Mesodermal cell (in vitro differentiated cells): ENCODE results near the gene ERFL.
"Not testable (repeated sequence)": the region's sequence is repeated elsewhere in the genome, so short reads cannot be mapped to it uniquely, and the experiment has no call there.

Experiments
- H3K27ac ChIP-seq: 2 replicates; pipeline ENCODE4 v1.7.0; 2013; ENCODE audit warnings: mild to moderate bottlenecking, low read depth, low read length, moderate library complexity; ENCODE audit not compliant: severe bottlenecking
- H3K36me3 ChIP-seq: 2 replicates; pipeline ENCODE4 v1.7.1; 2013; ENCODE audit warnings: mild to moderate bottlenecking, low read length, moderate library complexity; ENCODE audit not compliant: control insufficient read depth, insufficient read depth
- H3K4me1 ChIP-seq: one replicate; pipeline ENCODE4 v1.7.1; 2013; ENCODE audit warnings: mild to moderate bottlenecking, low read length; ENCODE audit not compliant: insufficient read depth, control insufficient read depth, poor library complexity, severe bottlenecking
- H3K4me3 ChIP-seq: 2 replicates; pipeline ENCODE4 v1.7.0; 2013; ENCODE audit warnings: low read length, control low read depth, mild to moderate bottlenecking; ENCODE audit not compliant: insufficient read depth, poor library complexity, severe bottlenecking; ENCODE audit errors: extremely low read depth
- H3K9me3 ChIP-seq: 2 replicates; pipeline ENCODE4 v1.7.1; 2013; ENCODE audit warnings: mild to moderate bottlenecking, low read length, moderate library complexity; ENCODE audit not compliant: control insufficient read depth
- WGBS, 2 experiments: methylation state at CpG; one replicate each; pipeline ENCODE4 v1.1.5; 2013; ENCODE audit warnings: missing lambda C conversion rate in 2 of 2; ENCODE audit not compliant: insufficient coverage in 2 of 2; 5-methylcytosine and 5-hydroxymethylcytosine counted together

Gene ERFL

DNA sequence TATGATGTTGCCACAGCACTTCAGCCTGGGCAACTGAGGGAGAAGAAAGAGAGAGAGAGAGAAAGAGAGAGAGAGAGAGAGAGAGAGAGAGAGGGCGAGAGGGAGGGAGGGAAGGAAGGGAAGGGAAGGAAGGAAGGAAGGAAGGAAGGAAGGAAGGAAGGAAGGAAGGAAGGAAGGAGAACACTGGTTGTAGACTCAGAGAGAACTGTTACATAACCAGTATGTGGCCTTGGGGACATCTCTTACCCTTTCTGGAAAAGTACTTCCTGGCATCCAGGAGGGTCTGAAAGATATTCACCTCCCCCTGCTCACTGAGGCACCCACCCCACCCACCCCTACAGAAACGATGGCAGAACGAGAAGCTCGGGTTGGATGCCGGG is 47.9 kb downstream of the ERFL start:
- Histone ChIP-seq H3K9me3 (no peaks in the 10 kb centered on the region), H3K27ac (no peak overlapping the region), H3K4me3 (no peak overlapping the region), H3K36me3 (no peaks in the 10 kb centered on the region), H3K4me1 (no peaks in the 10 kb centered on the region)
- 80% methylated on average over 2 of the region's 5 CpGs; no CpG with 5 or more reads in 1 of the 2 experiments for WGBS, 2 experiments

DNA sequence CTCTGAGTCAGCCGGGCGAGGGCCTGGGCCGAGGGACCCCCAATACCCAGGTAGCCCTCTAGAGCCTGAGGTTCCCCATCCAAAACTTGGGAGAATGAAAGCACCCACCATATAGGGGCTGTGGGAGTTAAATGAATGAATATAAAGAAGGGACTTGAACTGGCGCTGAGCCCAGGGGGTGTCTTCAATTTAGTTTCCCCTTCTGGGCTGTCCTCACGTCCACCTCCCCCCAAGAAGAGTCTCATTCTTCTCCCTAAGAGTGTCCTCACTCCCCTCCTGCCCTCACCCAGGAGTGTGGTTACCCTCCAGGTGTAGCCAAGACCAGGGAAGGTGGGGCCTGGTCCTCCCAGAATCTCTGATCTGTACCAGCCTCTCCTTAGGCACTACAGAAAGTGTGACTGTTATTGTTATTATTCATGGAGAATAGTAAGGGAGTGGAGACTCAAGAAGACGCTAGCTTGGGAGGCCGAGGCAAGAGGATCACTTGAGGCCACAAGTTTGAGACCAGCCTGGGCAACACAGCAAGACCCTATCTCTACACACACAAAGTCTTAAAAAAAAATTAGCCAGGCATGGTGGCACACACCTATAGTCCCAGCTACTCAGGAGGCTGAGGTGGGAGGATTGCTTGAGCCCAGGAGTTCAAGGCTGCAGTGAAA is 48.5 kb downstream of the ERFL start:
- Histone ChIP-seq H3K27ac (no peak overlapping the region), H3K4me1 (no peaks in the 10 kb centered on the region), H3K36me3 (no peaks in the 10 kb centered on the region), H3K4me3 (no peak overlapping the region), H3K9me3 (no peaks in the 10 kb centered on the region)
- 60 to 100% methylated on average over 1 to 2 of the region's 7 CpGs for WGBS, 2 experiments

DNA sequence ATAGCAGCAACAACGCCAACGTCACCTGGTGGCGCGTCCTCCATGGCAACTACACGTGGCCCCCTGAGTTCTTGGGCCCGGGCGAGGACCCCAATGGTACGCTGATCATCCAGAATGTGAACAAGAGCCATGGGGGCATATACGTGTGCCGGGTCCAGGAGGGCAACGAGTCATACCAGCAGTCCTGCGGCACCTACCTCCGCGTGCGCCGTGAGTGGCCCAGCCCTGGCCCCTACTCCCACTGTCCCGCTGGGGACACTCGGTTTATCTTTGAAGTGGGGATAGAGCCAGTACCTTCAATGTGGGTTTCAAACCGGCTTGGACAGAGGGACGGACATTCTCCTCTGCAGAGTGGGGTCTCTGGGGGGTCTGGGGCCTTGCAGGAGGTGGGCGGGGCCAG is 49.2 kb downstream of the ERFL start:
- Histone ChIP-seq H3K4me1 (no peaks in the 10 kb centered on the region), H3K36me3 (no peaks in the 10 kb centered on the region), H3K9me3 (no peaks in the 10 kb centered on the region), H3K27ac (no peak overlapping the region), H3K4me3 (no peak overlapping the region)
- 91 to 97% methylated on average over 15 to 19 of the region's 21 CpGs for WGBS, 2 experiments

DNA sequence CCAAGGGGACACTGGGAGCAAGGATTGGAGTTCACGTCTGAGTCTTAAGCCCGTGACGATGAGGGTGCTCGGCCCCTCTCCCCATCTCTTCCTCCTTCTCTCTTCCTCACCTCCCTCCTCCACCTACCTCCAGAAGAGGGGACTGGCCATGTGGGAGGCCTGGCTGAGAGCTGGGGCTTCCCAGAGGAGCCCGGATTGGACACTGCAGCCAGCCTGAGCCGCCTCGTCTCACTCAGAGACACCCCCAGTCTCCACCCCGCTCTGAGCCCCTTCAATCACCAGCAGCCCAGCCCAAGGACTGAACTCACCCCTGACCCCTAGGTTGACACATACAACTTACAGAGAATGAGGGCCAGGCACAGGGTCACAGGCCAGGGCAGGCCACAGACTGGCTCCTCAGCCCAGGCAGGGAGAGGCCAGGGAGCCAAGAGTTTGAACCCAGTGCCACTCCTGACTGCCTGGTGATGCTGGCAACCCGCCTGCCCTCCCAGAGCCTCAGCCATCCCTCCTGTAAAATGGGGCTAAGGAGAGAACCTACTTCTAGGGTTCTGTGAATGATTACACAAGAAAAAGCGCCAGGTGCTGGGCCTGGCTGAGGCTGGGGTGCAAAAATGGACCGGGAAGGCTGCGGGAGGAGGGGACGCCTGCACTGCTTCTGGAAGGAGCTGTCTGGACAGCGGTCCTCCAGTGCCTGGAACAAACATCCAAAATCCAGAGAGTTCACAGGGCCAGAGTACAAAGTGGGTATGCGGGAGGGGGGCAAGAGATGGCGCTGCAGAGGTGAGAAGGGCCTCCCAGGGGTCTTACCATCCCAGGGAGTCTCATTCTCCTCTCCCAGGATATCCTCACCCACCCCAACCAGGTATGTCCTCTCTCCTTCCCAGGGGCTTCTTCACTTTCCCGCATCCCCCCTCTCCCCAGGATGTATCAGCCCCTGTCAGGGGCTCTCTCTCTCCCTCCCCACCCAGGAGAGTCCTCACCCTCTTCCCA is 50.0 kb downstream of the ERFL start:
- WGBS, 2 experiments: 93 to 97% methylated on average over 8 to 10 of the region's 17 CpGs

DNA sequence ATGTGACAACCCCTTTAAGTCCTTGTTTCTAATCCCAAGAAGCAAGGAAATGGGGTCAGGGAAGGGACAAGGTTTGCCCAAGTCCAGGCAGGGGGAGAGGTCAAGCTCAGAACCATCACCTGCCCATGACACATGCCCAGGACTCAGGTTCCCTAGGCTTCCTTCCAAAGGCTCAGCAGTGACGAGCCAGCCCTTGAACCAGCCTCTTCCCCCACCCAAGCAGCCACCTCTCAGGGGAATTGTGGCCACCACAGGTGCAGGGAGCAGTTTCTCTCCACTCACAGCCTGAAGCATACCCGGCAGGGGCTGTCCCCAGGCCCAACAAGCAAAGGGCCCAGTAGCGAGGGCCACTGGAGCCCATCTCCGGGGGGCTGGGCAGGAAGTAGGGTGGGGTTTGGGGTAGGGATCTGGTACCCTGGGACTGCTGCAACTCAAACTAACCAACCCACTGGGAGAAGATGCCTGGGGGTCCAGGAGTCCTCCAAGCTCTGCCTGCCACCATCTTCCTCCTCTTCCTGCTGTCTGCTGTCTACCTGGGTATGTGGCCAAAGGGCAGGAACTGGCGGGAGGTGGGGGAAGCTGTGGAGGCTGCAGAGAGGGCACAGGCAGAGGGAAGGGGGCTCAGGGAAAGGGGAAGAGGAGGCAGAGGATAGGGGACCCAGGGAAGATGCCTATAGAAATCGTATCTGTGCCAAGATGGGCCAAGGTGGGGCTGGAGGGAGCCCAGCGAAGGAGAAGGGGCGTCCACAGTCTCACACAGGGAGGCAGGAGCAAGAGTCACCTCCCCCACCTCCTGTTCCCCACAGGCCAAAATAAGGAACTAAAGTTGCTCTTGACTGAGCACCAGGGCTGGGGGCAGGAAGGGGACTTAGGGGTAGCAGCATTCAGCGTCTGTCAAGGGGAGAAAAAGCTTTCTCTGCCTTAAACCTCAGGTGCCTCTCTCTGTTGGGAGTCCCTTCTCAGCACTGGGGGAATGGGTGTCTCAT is 51.1 kb downstream of the ERFL start, which contains the start of gene CD79A:
CD79A (plus strand) TSS at position 433 of the 986 bp plus-strand sequence; CDS start at position 459, 26 bp downstream.
- H3K4me3 ChIP-seq: no peak within 1 kb of the TSS
- H3K4me1 ChIP-seq: no peaks in the 10 kb centered on the region
- WGBS, 2 experiments: 75 to 77% methylated on average over 4 to 6 of the region's 9 CpGs
- H3K9me3 ChIP-seq: no peaks in the 10 kb centered on the region
- H3K27ac ChIP-seq: no peak within 1 kb of the TSS
- H3K36me3 ChIP-seq: peaks cover 5% of the 10 kb centered on the region

More for the DNA sequence above, 50.0 kb downstream of the ERFL start:
- Histone ChIP-seq H3K27ac (no peak overlapping the region), H3K36me3 (no peaks in the 10 kb centered on the region), H3K4me3 (no peak overlapping the region), H3K4me1 (no peaks in the 10 kb centered on the region), H3K9me3 (no peaks in the 10 kb centered on the region)

DNA sequence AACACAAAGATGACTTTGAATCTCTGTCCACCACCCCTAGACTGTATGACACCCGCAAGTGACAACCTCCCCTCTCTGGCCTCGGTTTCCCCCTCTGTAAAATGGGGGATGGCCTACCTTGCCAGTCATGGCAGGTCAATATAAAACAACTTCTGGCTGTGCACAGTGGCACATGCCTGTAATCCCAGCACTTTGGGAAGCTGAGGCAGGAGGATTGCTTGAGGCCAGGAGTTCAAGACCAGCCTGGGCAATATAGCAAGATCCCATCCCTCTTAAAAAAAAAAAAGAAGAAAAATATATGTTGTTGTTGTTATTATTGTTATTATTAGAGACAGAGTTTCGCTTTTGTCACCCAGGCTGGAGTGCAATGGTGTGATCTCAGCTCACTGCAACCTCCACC is 52.3 kb downstream of the ERFL start:
- H3K27ac ChIP-seq, H3K4me1 ChIP-seq, H3K4me3 ChIP-seq, H3K9me3 ChIP-seq: not testable (repeated sequence)
- H3K36me3 ChIP-seq: peaks cover 16% of the 10 kb centered on the region
- WGBS, 2 experiments: 60 to 82% methylated on average over 1 to 3 of the region's 3 CpGs

DNA sequence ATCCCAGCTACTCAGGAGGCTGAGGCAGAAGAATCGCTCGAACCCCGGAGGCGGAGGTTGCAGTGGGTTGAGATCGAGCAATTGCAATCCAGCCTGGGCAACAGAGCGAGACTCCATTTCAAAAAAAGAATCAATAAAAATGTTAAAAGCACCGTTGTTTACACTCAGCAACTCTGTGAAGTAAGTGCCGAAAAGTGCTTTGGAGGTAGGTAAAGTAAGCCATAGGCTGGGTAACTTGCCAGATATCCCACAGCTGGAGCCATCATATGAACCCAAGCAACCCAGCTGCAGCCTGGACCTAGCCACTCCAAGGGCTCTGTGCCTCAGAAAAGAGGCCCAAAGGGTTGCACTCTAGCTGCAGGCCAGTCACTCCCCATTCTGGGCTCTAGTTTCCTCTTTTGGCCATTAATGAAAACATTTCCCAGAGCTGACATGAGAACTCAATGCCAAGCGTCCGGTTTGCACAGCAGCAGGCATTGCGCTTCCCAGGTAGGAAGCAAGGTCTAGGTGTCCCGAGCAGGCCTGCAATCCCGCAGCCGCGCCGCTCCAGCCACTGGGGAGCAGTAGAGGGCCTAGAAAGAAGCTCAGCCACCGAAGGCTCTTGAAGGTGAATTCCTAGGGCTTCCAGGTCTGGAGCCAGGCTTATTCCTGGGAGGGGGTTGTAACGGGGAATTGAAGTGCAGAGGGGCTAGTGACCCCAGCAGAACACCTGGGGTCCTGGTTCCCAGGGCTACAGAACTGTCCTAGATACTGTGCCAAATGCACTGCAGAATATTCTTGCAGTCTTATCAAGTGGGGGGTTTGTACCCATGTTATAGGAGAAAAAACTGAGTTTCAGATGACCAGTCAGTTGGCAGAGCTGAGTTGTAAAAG is 55.2 kb downstream of the ERFL start:
- 48 to 61% methylated on average over 11 to 16 of the region's 18 CpGs for WGBS, 2 experiments
- H3K9me3 ChIP-seq: no peaks in the 10 kb centered on the region
- no peak overlapping the region for H3K27ac ChIP-seq
- no peak overlapping the region for H3K4me3 ChIP-seq
- H3K36me3 ChIP-seq: peaks cover 46% of the 10 kb centered on the region
- no peaks in the 10 kb centered on the region for H3K4me1 ChIP-seq

DNA sequence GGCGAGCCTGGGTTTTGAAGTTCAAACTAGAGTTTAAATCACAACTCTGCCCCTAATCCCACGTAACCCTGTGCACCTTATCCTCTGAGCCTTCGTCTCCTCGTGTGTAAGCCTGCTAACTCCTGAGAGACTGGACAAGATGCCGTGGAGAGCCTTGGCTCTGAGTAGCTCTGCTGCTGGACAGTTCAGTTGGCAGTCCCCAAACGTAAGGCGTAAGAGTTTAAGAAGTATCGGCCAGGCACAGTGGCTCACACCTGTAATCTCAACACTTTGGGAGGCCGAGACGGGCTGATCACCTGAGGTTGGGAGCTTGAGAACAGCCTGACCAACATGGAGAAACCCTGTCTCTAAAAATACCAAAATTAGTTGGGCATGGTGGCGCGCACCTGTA is 55.9 kb downstream of the ERFL start:
- Histone ChIP-seq H3K4me1 (no peaks in the 10 kb centered on the region), H3K36me3 (peaks cover 52% of the 10 kb centered on the region), H3K4me3 (no peak overlapping the region), H3K27ac (no peak overlapping the region), H3K9me3 (no peaks in the 10 kb centered on the region)
- WGBS, 2 experiments: 92 to 95% methylated on average over 12 of the region's 12 CpGs

DNA sequence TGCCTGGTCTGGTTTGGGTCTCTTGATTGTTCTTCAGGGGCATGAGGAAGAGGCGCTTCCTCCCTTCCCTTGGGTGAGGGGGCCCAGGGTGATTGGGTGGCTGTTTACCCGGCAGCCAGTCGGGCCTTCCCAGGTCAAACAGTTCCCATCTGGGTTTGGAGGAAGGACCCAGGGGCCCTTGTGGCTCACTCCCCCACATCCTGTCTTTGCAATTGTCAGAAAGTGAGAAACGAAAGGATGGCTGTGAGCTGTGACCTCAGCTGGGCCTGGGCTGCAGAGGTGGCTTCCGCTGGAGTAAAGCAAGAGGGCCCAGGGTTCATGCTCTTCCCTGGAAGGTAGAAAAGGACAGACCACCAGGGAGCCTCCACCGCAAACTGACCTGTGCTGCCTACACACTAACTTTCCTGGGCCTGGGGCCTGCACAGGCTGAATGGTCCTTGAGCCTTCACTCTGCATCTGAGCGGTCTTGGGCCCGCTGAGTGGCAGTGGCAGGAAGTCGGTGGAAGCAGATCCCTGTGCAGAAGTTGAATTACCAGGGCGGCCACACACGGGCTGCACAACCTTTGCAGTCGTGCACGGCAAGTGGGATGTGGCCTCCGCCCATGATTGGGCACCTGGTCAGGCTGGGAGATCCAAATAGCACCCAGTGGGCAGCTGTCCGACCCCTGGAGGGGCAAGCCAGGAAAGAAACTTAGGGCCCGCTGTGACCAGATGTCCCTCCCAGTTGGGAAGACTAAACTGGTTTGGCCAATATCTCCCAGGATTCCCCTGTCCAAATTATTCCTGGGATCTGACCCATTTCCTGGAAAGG is 56.5 kb downstream of the ERFL start:
- Histone ChIP-seq H3K4me1 (no peaks in the 10 kb centered on the region), H3K27ac (peak overlapping the region; percentile 23), H3K9me3 (no peaks in the 10 kb centered on the region), H3K36me3 (peaks cover 58% of the 10 kb centered on the region), H3K4me3 (no peak overlapping the region)
- WGBS, 2 experiments: 93 to 98% methylated on average over 12 to 15 of the region's 16 CpGs
